Naive thymus-derived CD4-positive, alpha-beta T cell (primary cell): ENCODE measurements around the gene EPHB4. TPM values are rescaled to one million over a fixed set of nuclear protein-coding genes. Genes with fewer than 3 reads are reported as not detected.

ENCODE experiments used
- ATAC-seq: fragments of 150-1000 bp; cut with Tn5 transposase; 2 replicates; pipeline ENCODE4 v1.10.0; 2021; ENCODE audit warnings: mild to moderate bottlenecking, moderate library complexity
- CTCF ChIA-PET: fragments of 350-600 bp; sonication (Branson Sonifier 250); formaldehyde crosslinking; loops from one replicate; lab custom pipeline; 2021; ENCODE audit warnings: antibody characterized with exemption; lab: Charles Lee
- POLR2A ChIA-PET: fragments of 350-600 bp; sonication (Branson Sonifier 250); formaldehyde crosslinking; loops from one replicate; lab custom pipeline; 2021; ENCODE audit warnings: antibody characterized with exemption, inconsistent platforms; lab: Charles Lee
- DNase-seq, 9 donors: peaks; one replicate each; pipeline versions ENCODE4 v3.0.0 to v3.0.0-alpha.2; 2020 to 2022; ENCODE audit warnings: mixed read lengths in 1 of 9
- H3K27ac ChIP-seq: one replicate; pipeline ENCODE4 v1.7.0; 2013; ENCODE audit warnings: mild to moderate bottlenecking, low read depth, low read length, moderate library complexity
- H3K27me3 ChIP-seq, 2 donors: one replicate each; pipeline ENCODE4 v1.7.0; 2013; ENCODE audit warnings: low read length in 2 of 2, mild to moderate bottlenecking in 2 of 2, moderate library complexity in 2 of 2; ENCODE audit not compliant: control insufficient read depth in 2 of 2, insufficient read depth in 2 of 2
- H3K36me3 ChIP-seq, 3 experiments: 1 replicate in 2 of 3; 2 replicates in 1 of 3; pipeline ENCODE4 v1.7.0; 2013; ENCODE audit warnings: low read length in 3 of 3, mild to moderate bottlenecking in 3 of 3, moderate library complexity in 1 of 3; ENCODE audit not compliant: insufficient read depth in 3 of 3, control insufficient read depth in 2 of 3
- H3K4me1 ChIP-seq, 2 donors: one replicate each; pipeline ENCODE4 v1.7.0; 2013; ENCODE audit warnings: low read length in 2 of 2, mild to moderate bottlenecking in 2 of 2, moderate library complexity in 1 of 2; ENCODE audit not compliant: control insufficient read depth in 2 of 2, insufficient read depth in 2 of 2
- H3K4me3 ChIP-seq: 2 replicates; pipeline ENCODE4 v1.7.0; 2013; ENCODE audit warnings: mild to moderate bottlenecking, low read length
- H3K9me3 ChIP-seq, 3 experiments: 1 replicate in 2 of 3; 2 replicates in 1 of 3; pipeline ENCODE4 v1.7.0; 2013; ENCODE audit warnings: low read length in 3 of 3; ENCODE audit not compliant: control insufficient read depth in 2 of 3
- H3K27ac Mint-ChIP-seq, 9 donors: one replicate each; pipeline ENCODE4 v1.8.0; 2020 to 2022; ENCODE audit warnings: mixed read lengths in 9 of 9, mild to moderate bottlenecking in 8 of 9, moderate library complexity in 5 of 9, inconsistent platforms in 2 of 9
- H3K27me3 Mint-ChIP-seq, 5 donors: one replicate each; pipeline ENCODE4 v1.8.0; 2021 to 2022; ENCODE audit warnings: mixed read lengths in 5 of 5, mild to moderate bottlenecking in 1 of 5
- H3K36me3 Mint-ChIP-seq, 5 donors: one replicate each; pipeline ENCODE4 v1.8.0; 2020 to 2022; ENCODE audit warnings: mixed read lengths in 5 of 5, mild to moderate bottlenecking in 3 of 5, inconsistent platforms in 1 of 5
- H3K4me1 Mint-ChIP-seq, 7 donors: one replicate each; pipeline ENCODE4 v1.8.0; 2020 to 2022; ENCODE audit warnings: mixed read lengths in 7 of 7, mild to moderate bottlenecking in 3 of 7, inconsistent platforms in 1 of 7
- H3K4me3 Mint-ChIP-seq, 10 donors: one replicate each; pipeline ENCODE4 v1.8.0; 2020 to 2022; ENCODE audit warnings: mild to moderate bottlenecking in 10 of 10, mixed read lengths in 10 of 10, moderate library complexity in 6 of 10, inconsistent platforms in 2 of 10
- H3K9me3 Mint-ChIP-seq, 11 donors: one replicate each; pipeline ENCODE4 v1.8.0; 2020 to 2022; ENCODE audit warnings: mixed read lengths in 11 of 11, mild to moderate bottlenecking in 4 of 11, inconsistent platforms in 1 of 11, moderate library complexity in 1 of 11
- intact Hi-C, 2 donors: fragments of 100-400 bp; cut with micrococcal nuclease; formaldehyde crosslinking; loops; one replicate each; pipeline ENCODE4 v1.15.1; 2023
- polyA plus RNA-seq, 2 donors: library from polyadenylated mRNA; unstranded; fragments of 300-500 nt; fragmentation: Illumina TruSeq; gene quantifications; one replicate each; pipeline ENCODE4 v1.2.3, GENCODE V29; 2021
- total RNA-seq, 6 experiments: library from RNA in 5 of 6; stranded (reverse) in 5 of 6; gene quantifications; 1 replicate in 5 of 6; 2 replicates in 1 of 6; pipeline ENCODE4 v1.2.3 and lab custom pipeline; 2021 to 2026

The EPHB4 gene
- total and polyA plus RNA-seq, 7 experiments from 2014 or later = 0.23 to 13.2 (median 7.3) TPM; not detected in 1

- DNase-seq = no peak
- ChIA-PET POLR2A (no interaction called here), CTCF (no interaction called here)
- H3K27me3 Mint-ChIP-seq = peaks cover 26 to 46% (median 32%) of the 10 kb centered on the region in 5 donors
- H3K9me3 ChIP-seq = no peaks in the 10 kb centered on the region
- no peak for ATAC-seq
- no peak overlapping the region for H3K4me3 ChIP-seq
- peaks cover 3 to 13% of the 10 kb centered on the region in 2 donors for H3K4me1 ChIP-seq
- H3K9me3 Mint-ChIP-seq = peaks cover 0 to 1% (median 0%) of the 10 kb centered on the region in 11 donors
- peak overlapping the region in 1 of 10 donors; percentile 12 for H3K4me3 Mint-ChIP-seq
- peaks cover 0 to 11% (median 3%) of the 10 kb centered on the region in 5 donors for H3K36me3 Mint-ChIP-seq
- H3K27ac Mint-ChIP-seq = no peak overlapping the region
- peaks cover 19 to 26% (median 22%) of the 10 kb centered on the region in 7 donors for H3K4me1 Mint-ChIP-seq
- intact Hi-C loops = no loop called here
- no peak overlapping the region for H3K27ac ChIP-seq
- H3K27me3 ChIP-seq = peaks cover 0 to 8% of the 10 kb centered on the region in 2 donors
- H3K36me3 ChIP-seq = no peaks in the 10 kb centered on the region
Measured at GRCh38 chr7:100824499-100825214, 2.7 kb downstream of the EPHB4 start.

DNA sequence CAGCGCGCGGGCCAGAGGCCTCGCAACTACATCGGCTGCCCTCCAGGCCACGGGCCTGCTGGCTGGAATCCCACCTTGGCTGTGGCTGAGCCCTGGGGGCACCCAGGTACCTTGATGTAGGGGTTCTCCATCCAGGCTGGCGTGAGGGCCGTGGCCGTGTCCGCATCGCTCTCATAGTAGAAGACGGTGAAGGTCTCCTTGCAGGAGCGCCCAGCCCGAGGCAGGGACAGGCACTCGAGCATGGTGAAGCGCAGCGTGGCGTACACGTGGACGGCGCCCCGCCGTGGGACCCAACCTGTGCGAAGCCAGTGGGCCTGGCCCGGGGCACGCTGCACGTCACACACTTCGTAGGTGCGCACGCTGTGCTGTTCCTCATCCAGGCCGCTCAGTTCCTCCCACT lies 3.8 kb downstream of the EPHB4 start:
- intact Hi-C loops = no loop called here
- Histone ChIP-seq H3K27ac (no peak overlapping the region), H3K9me3 (no peaks in the 10 kb centered on the region), H3K4me3 (no peak overlapping the region), H3K4me1 (peaks cover under 1 to 10% of the 10 kb centered on the region in 2 donors), H3K27me3 (peaks cover 0 to 8% of the 10 kb centered on the region in 2 donors), H3K36me3 (no peaks in the 10 kb centered on the region)
- DNase-seq (no peak), ATAC-seq (no peak)
- peaks cover 0 to 11% (median 3%) of the 10 kb centered on the region in 5 donors for H3K36me3 Mint-ChIP-seq
- no peak overlapping the region for H3K27ac Mint-ChIP-seq
- peaks cover 17 to 23% (median 19%) of the 10 kb centered on the region in 7 donors for H3K4me1 Mint-ChIP-seq
- H3K27me3 Mint-ChIP-seq = peaks cover 22 to 36% (median 28%) of the 10 kb centered on the region in 5 donors
- ChIA-PET CTCF (no interaction called here), POLR2A (no interaction called here)
- H3K9me3 Mint-ChIP-seq = peaks cover 0 to 1% (median 0%) of the 10 kb centered on the region in 11 donors
- no peak overlapping the region for H3K4me3 Mint-ChIP-seq

DNA sequence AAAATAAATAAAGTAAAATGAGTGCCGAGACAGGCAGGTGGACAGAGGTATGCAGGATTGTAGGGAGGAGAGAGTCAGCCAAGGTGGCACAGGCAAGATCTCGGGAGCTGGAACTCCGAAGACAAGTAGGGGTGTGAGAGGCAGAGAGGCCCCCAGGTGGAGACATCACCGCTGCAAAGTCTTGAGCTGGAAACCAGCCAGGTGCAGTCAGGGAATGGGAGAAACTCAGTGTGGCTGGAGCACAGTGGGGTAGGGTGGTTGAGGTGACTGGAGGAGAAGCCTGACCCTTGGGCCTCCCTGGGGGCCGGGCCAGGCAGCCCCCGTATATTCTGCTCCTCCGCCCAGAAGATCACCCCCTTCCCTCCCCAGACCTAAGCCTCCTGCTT lies 4.2 kb downstream of the EPHB4 start:
- CTCF ChIA-PET = no interaction called here
- intact Hi-C loops = no loop called here

GRCh38 chr7:100822236-100823139 lies 4.8 kb downstream of the EPHB4 start:
- Mint-ChIP-seq H3K9me3 (no peaks in the 10 kb centered on the region), H3K27ac (no peak overlapping the region), H3K4me3 (no peak overlapping the region), H3K27me3 (peaks cover 15 to 27% (median 20%) of the 10 kb centered on the region in 5 donors), H3K4me1 (peaks cover 9 to 14% (median 11%) of the 10 kb centered on the region in 7 donors), H3K36me3 (peaks cover 0 to 11% (median 0%) of the 10 kb centered on the region in 5 donors)
- Histone ChIP-seq H3K27ac (no peak overlapping the region), H3K4me3 (no peak overlapping the region), H3K9me3 (no peaks in the 10 kb centered on the region), H3K36me3 (no peaks in the 10 kb centered on the region), H3K27me3 (peaks cover 0 to 3% of the 10 kb centered on the region in 2 donors), H3K4me1 (no peaks in the 10 kb centered on the region)
- no peak for ATAC-seq
- intact Hi-C loops = no loop called here
- DNase-seq = no peak
- ChIA-PET POLR2A (no interaction called here), CTCF (no interaction called here)

More for the DNA sequence above, 4.2 kb downstream of the EPHB4 start:
- peaks cover 21 to 33% (median 26%) of the 10 kb centered on the region in 5 donors for H3K27me3 Mint-ChIP-seq
- peaks cover 0 to 11% (median 3%) of the 10 kb centered on the region in 5 donors for H3K36me3 Mint-ChIP-seq
- Histone ChIP-seq H3K27me3 (peaks cover 0 to 8% of the 10 kb centered on the region in 2 donors), H3K36me3 (no peaks in the 10 kb centered on the region), H3K9me3 (no peaks in the 10 kb centered on the region), H3K27ac (no peak overlapping the region), H3K4me3 (no peak overlapping the region), H3K4me1 (peaks cover 0 to 6% of the 10 kb centered on the region in 2 donors)
- peak overlapping the region in 1 of 9 donors; percentile 78 for H3K27ac Mint-ChIP-seq
- H3K9me3 Mint-ChIP-seq = peaks cover 0 to 1% (median 0%) of the 10 kb centered on the region in 11 donors
- ATAC-seq = no peak
- no peak overlapping the region for H3K4me3 Mint-ChIP-seq
- no peak for DNase-seq
- POLR2A ChIA-PET = no interaction called here
- peaks cover 15 to 20% (median 16%) of the 10 kb centered on the region in 7 donors for H3K4me1 Mint-ChIP-seq

DNA sequence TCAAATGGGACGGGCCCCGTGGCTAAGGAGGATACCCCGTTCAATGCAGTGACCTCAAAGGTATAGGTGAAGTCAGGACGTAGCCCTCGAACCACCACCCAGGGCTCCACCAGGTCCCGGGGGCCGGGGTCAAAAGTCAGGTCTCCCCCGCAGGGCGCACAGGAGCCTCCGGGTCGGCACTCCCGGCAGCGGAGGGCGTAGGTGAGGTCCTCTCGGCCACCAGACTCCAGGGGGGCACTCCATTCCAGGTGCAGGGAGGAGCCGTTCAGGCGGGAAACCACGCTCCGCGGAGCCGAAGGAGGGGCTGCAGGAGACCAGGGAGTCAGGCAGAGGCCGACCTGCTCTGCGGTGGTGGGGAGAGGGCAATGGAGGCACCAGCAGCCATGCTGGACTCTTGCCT lies 7.7 kb downstream of the EPHB4 start:
- H3K27ac ChIP-seq = no peak overlapping the region
- peaks cover 0 to 8% (median 0%) of the 10 kb centered on the region in 5 donors for H3K27me3 Mint-ChIP-seq
- DNase-seq = no peak
- POLR2A ChIA-PET = no interaction called here
- no peak overlapping the region for H3K4me3 Mint-ChIP-seq
- H3K4me1 ChIP-seq = no peaks in the 10 kb centered on the region
- H3K27me3 ChIP-seq = no peaks in the 10 kb centered on the region
- no peak overlapping the region for H3K27ac Mint-ChIP-seq
- H3K36me3 ChIP-seq = no peaks in the 10 kb centered on the region
- H3K36me3 Mint-ChIP-seq = peaks cover 0 to 19% (median 0%) of the 10 kb centered on the region in 5 donors
- intact Hi-C loops = no loop called here
- H3K4me3 ChIP-seq = no peak overlapping the region
- no peak for ATAC-seq
- no peaks in the 10 kb centered on the region for H3K9me3 ChIP-seq
- CTCF ChIA-PET = no interaction called here
- H3K9me3 Mint-ChIP-seq = no peaks in the 10 kb centered on the region
- peaks cover 0 to 2% (median 0%) of the 10 kb centered on the region in 7 donors for H3K4me1 Mint-ChIP-seq

DNA sequence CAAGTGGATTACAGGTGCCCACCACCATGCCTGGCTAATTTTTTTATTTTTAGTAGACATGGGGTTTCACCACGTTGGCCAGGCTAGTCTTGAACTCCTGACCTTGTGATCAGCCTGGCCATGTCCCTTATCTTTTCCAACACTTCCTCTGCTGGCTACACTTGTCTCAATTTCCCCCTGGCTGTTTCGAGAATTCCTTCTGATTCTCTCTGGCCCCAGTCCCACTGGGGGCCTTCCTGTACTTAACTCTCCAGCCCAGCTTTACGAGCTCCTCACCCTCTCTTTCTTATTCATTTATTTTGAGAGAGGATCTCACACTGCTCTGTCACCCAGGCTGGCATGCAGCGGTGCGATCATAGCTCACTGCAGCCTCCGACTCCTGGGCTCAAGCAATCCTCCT lies 8.5 kb downstream of the EPHB4 start:
- H3K27me3 Mint-ChIP-seq = peaks cover 0 to 2% (median 0%) of the 10 kb centered on the region in 5 donors
- peak overlapping the region in 1 of 9 donors; percentile 5 for H3K27ac Mint-ChIP-seq
- Histone ChIP-seq H3K9me3 (no peaks in the 10 kb centered on the region), H3K36me3 (no peaks in the 10 kb centered on the region), H3K27me3 (no peaks in the 10 kb centered on the region), H3K27ac (no peak overlapping the region), H3K4me3 (no peak overlapping the region), H3K4me1 (no peaks in the 10 kb centered on the region)
- H3K4me1 Mint-ChIP-seq = peaks cover 0 to 2% (median 0%) of the 10 kb centered on the region in 7 donors
- H3K36me3 Mint-ChIP-seq = peaks cover 0 to 19% (median 0%) of the 10 kb centered on the region in 5 donors
- intact Hi-C loops = no loop called here
- ATAC-seq (no peak), DNase-seq (no peak)
- no peak overlapping the region for H3K4me3 Mint-ChIP-seq
- POLR2A ChIA-PET = no interaction called here
- no peaks in the 10 kb centered on the region for H3K9me3 Mint-ChIP-seq
- CTCF ChIA-PET = no interaction called here
